HepG2 (cell line): ENCODE results near the gene MLNR. TPM values are rescaled to one million over a fixed set of nuclear protein-coding genes. Genes with fewer than 3 reads are reported as not detected.

ENCODE experiments used
- ATAC-seq: fragments of 200-7000 bp; cut with Tn5 transposase; 3 replicates; pipeline ENCODE4 v1.9.1; 2020; ENCODE audit warnings: mild to moderate bottlenecking, moderate library complexity
- BruUV-seq: library from RNA; stranded (reverse); fragments of 400-500 nt; replicated peaks from 2 replicates; lab custom pipeline; 2021; lab: Mats Ljungman, UMichigan
- CTCF ChIA-PET: fragments of 300-600 bp; formaldehyde crosslinking; extraction: SDS; loops from one replicate; lab custom pipeline; 2021; ENCODE audit warnings: low total read pairs, inconsistent platforms, low intra/inter-chr PET ratio; lab: Yijun Ruan, JAX
- POLR2A ChIA-PET: fragments of 350-600 bp; sonication (Branson Sonifier 250); formaldehyde crosslinking; loops from one replicate; lab custom pipeline; 2020; ENCODE audit warnings: antibody characterized with exemption, inconsistent platforms; lab: Yijun Ruan, JAX
- DNase-seq: peaks from one replicate; pipeline ENCODE4 v3.0.0-alpha.2; 2015; ENCODE audit warnings: low spot score
- FAIRE-seq: peaks from 3 replicates; lab custom pipeline; 2011; peaks lifted over from hg19 to GRCh38; lab: Jason Lieb, UNC
- H2AFZ ChIP-seq: one replicate; pipeline ENCODE4 v1.6.1; 2011; ENCODE audit warnings: low read length, inconsistent platforms
- H3K27ac ChIP-seq: fragments of 300-600 bp; 3 replicates; pipeline ENCODE4 v1.8.0; 2011; ENCODE audit warnings: mixed run types, mild to moderate bottlenecking, mixed read lengths, low read length, inconsistent platforms; ENCODE audit not compliant: insufficient read depth; ENCODE audit errors: extremely low read length
- H3K27me3 ChIP-seq, 2 experiments: fragments of 200-600 bp in 1 of 2; 2 replicates in 1 of 2; 3 replicates in 1 of 2; pipeline versions ENCODE4 v1.6.0 to v1.8.0; 2011; ENCODE audit warnings: low read length in 2 of 2, mild to moderate bottlenecking in 2 of 2, moderate library complexity in 2 of 2, inconsistent platforms in 1 of 2; ENCODE audit not compliant: insufficient read depth in 2 of 2, control insufficient read depth in 1 of 2
- H3K36me3 ChIP-seq, 2 experiments: fragments of 200-600 bp in 1 of 2; replicated peaks in 1 of 2; 2 replicates in 1 of 2; 3 replicates in 1 of 2; pipeline versions ENCODE4 v1.5.1 to v1.8.0; 2011; ENCODE audit warnings: low read length in 2 of 2, inconsistent platforms in 1 of 2; ENCODE audit not compliant: insufficient read depth in 2 of 2, control insufficient read depth in 1 of 2
- H3K4me1 ChIP-seq: 2 replicates; pipeline ENCODE4 v1.5.1; 2012; ENCODE audit warnings: low read length, inconsistent platforms; ENCODE audit not compliant: insufficient read depth
- H3K4me2 ChIP-seq: 2 replicates; pipeline ENCODE4 v1.6.0; 2011; ENCODE audit warnings: low read depth, low read length, inconsistent platforms
- H3K4me3 ChIP-seq, 3 experiments: fragments of 200-600 bp in 1 of 3; sonication (generic), shearing (Covaris generic) in 1 of 3; replicated peaks in 1 of 3; 2 replicates each; pipeline ENCODE4 v1.5.1; 2011 to 2016; ENCODE audit warnings: low read length in 3 of 3, inconsistent platforms in 2 of 3, low read depth in 2 of 3, mild to moderate bottlenecking in 2 of 3, control low read depth in 1 of 3, mixed read lengths in 1 of 3; ENCODE audit not compliant: insufficient read depth in 1 of 3
- H3K79me2 ChIP-seq: one replicate; pipeline ENCODE4 v1.6.1; 2011; ENCODE audit warnings: low read length, inconsistent platforms; ENCODE audit not compliant: insufficient read depth
- H3K9ac ChIP-seq: 2 replicates; pipeline ENCODE4 v1.6.0; 2011; ENCODE audit warnings: mild to moderate bottlenecking, low read depth, low read length, inconsistent platforms; ENCODE audit not compliant: insufficient read depth
- H3K9me3 ChIP-seq: 2 replicates; pipeline ENCODE4 v1.5.1; 2012; ENCODE audit warnings: mild to moderate bottlenecking, low read length
- H4K20me1 ChIP-seq: 2 replicates; pipeline ENCODE4 v1.6.0; 2011; ENCODE audit warnings: inconsistent platforms, mild to moderate bottlenecking, low read length, moderate library complexity; ENCODE audit not compliant: insufficient read depth
- EED ChIP-seq: sonication (generic); formaldehyde crosslinking; IDR thresholded peaks from 2 replicates; pipeline ENCODE4 v1.5.0; 2020; ENCODE audit warnings: mild to moderate bottlenecking, missing genetic modification reagents
- ETV5 ChIP-seq: IDR thresholded peaks from 2 replicates; pipeline ENCODE4 v1.6.1; 2018; ENCODE audit warnings: missing biosample characterization, missing genetic modification reagents, inconsistent platforms, borderline replicate concordance
- HNRNPH1 ChIP-seq: fragments of 200-400 bp; formaldehyde crosslinking; optimal IDR thresholded peaks from 2 replicates; pipeline ENCODE3; 2017; ENCODE audit warnings: mild to moderate bottlenecking, low read depth, low read length
- HNRNPLL ChIP-seq: fragments of 200-400 bp; formaldehyde crosslinking; IDR thresholded peaks from 2 replicates; pipeline ENCODE4 v1.6.1; 2017; ENCODE audit warnings: mild to moderate bottlenecking, low read depth, low read length; ENCODE audit not compliant: poor library complexity, severe bottlenecking
- KDM5B ChIP-seq: sonication (generic); formaldehyde crosslinking; IDR thresholded peaks from 2 replicates; pipeline ENCODE4 v1.4.0; 2020; ENCODE audit warnings: missing genetic modification reagents, mild to moderate bottlenecking, borderline replicate concordance
- KLF12 ChIP-seq: sonication (generic); formaldehyde crosslinking; IDR thresholded peaks from 2 replicates; pipeline ENCODE4 v1.4.0; 2020; ENCODE audit warnings: missing genetic modification reagents, borderline replicate concordance
- MAZ ChIP-seq, 2 experiments: sonication (generic) in 1 of 2; formaldehyde crosslinking in 1 of 2; IDR thresholded peaks; 2 replicates each; pipeline versions ENCODE4 v1.5.0 to v1.6.1; 2012 to 2020; ENCODE audit warnings: low read depth in 2 of 2, mild to moderate bottlenecking in 2 of 2, borderline replicate concordance in 1 of 2, improper control_type of control experiment in 1 of 2, low read length in 1 of 2, missing genetic modification reagents in 1 of 2, moderate library complexity in 1 of 2
- NONO ChIP-seq, 2 experiments: fragments of 450-650 bp in 1 of 2; sonication (generic) in 1 of 2; formaldehyde crosslinking in 1 of 2; IDR thresholded peaks in 1 of 2; conservative IDR thresholded peaks in 1 of 2; 2 replicates each; pipeline versions ENCODE4 v1.6.1 to v1.8.0; 2017 to 2022; ENCODE audit warnings: mild to moderate bottlenecking in 1 of 2, missing genetic modification reagents in 1 of 2, moderate library complexity in 1 of 2
- STAG1 ChIP-seq: sonication (generic); formaldehyde crosslinking; IDR thresholded peaks from 2 replicates; pipeline ENCODE4 v1.4.0; 2020; ENCODE audit warnings: missing genetic modification reagents
- TGIF2 ChIP-seq: IDR thresholded peaks from 2 replicates; pipeline ENCODE4 v1.6.1; 2016; ENCODE audit warnings: control low read depth, missing compliant biosample characterization
- ZNF383 ChIP-seq: sonication (generic); formaldehyde crosslinking; IDR thresholded peaks from 2 replicates; pipeline ENCODE4 v1.4.0; 2020; ENCODE audit warnings: missing genetic modification reagents, mild to moderate bottlenecking, borderline replicate concordance
- ZNF761 ChIP-seq: sonication (generic); formaldehyde crosslinking; conservative IDR thresholded peaks from 2 replicates; pipeline ENCODE4 v1.4.0; 2020; ENCODE audit warnings: mild to moderate bottlenecking, missing genetic modification reagents
- WGBS: methylation state at CpG from one replicate; pipeline ENCODE4 v1.1.6; 2017; ENCODE audit warnings: low lambda C conversion rate; 5-methylcytosine and 5-hydroxymethylcytosine counted together
- in situ Hi-C: cut with HindIII; loops from 2 replicates; pipeline ENCODE4 v1.10.0; 2017; ENCODE audit warnings: low pct_unique_long_range_greater_than_20kb; ENCODE audit not compliant: extremely low pct_ligation_motif_present
- intact Hi-C: fragments of 100-400 bp; cut with micrococcal nuclease; formaldehyde crosslinking; loops from one replicate; pipeline ENCODE4 v1.10.0; 2022; ENCODE audit not compliant: unreplicated experiment
- polyA plus RNA-seq, 8 experiments: library from polyadenylated mRNA; depleted of rRNA in 3 of 8; stranded (reverse) in 7 of 8; unstranded in 1 of 8; fragments of >200 nt; fragmentation: Illumina TruSeq in 4 of 8; extraction: Trizol in 4 of 8; gene quantifications; 2 replicates each; pipeline versions ENCODE4 v1.2.1 to v1.2.3, GENCODE V29; 2011 to 2016; ENCODE audit warnings: low read depth in 4 of 8, missing spikeins in 1 of 8, mixed read lengths in 1 of 8; ENCODE audit not compliant: insufficient read depth in 1 of 8
- total RNA-seq, 5 experiments: library from RNA; depleted of rRNA; stranded (reverse); fragments of >200 nt; fragmentation: Illumina TruSeq; extraction: Trizol; gene quantifications; 2 replicates each; pipeline ENCODE4 v1.2.3, GENCODE V29; 2016; ENCODE audit warnings: low read depth in 1 of 5
- TF ChIP-seq, protein P1 (sequence below): sonication (generic); formaldehyde crosslinking; IDR thresholded peaks from 2 replicates; pipeline ENCODE4 v1.5.0; 2020; ENCODE audit warnings: missing genetic modification reagents
- TF ChIP-seq, protein P2 (sequence below): sonication (generic); formaldehyde crosslinking; IDR thresholded peaks from 2 replicates; pipeline ENCODE4 v1.4.0; 2020; ENCODE audit warnings: missing genetic modification reagents
- TF ChIP-seq, protein P3 (sequence below): sonication (generic); formaldehyde crosslinking; IDR thresholded peaks from 2 replicates; pipeline ENCODE4 v1.5.0; 2020; ENCODE audit warnings: mild to moderate bottlenecking, missing genetic modification reagents

The MLNR gene
- total and polyA plus RNA-seq, 2 of the 13 experiments (the other 11 are each of a cell fraction or from before 2014, with no cell fraction given) = 0.46 TPM; not detected in 1

DNA sequence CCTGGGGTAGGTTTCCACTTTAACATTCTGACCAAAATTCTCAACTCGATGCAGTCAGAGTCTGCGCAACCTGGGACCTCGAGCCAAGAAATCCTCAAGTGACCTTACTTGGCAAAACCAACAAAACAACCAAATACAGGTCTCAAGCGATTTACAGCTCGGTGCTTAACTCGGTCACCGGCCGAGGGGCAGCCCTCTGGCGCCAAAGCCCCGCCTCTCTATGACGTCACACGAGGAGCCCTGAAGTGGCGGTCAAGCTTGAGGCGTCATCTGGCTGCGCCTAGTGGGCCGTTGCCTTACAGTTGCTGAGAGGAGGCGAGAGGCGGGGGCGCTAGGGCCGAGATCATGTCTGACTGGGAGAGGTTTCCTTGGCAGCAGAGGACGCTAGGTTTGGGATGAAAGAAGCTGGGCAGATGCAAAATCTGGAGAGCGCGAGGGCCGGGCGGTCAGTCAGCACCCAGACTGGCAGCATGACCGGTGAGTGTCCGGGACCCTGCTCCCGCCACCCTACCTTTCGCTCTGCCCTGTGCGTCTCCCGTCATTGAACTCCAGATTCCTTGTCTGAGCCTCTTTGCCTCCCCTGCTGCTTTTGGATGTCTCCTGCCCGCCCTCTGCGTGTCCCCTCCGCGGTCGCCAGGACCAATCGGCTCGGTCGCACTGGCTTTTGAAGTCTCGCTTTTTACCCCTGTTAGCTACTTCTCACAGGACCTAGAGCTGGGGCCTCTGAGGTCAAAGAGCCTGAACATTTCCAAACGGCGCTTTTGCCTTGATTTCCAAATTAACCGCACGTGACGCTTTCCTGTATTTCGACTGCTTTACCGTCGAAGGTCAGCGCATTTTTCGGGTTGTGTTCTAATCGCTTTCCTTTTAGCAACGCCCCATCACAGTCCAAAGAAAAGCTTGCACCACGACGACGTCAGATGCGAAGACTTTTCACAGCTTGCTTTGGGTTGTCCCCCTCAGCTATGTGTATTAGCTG lies 27.8 kb downstream of the MLNR start, which contains the start of gene CDADC1 (continued):
- TF ChIP-seq NONO (IDR thresholded peaks at IDR 0.05) = no peak
- peak; percentile 70 for TF ChIP-seq NONO (CRISPR knock-in tag; conservative IDR thresholded peaks at IDR 0.05)
- TF ChIP-seq KDM5B (CRISPR knock-in tag) = peak; percentile 67; the same call in 1 of the 2 replicates
- TF ChIP-seq, protein P1, sequence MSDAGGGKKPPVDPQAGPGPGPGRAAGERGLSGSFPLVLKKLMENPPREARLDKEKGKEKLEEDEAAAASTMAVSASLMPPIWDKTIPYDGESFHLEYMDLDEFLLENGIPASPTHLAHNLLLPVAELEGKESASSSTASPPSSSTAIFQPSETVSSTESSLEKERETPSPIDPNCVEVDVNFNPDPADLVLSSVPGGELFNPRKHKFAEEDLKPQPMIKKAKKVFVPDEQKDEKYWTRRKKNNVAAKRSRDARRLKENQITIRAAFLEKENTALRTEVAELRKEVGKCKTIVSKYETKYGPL (CRISPR knock-in tag) = no peak
- TF ChIP-seq MAZ (IDR thresholded peaks at IDR 0.05; ENCODE audit: borderline replicate concordance, low read depth, low read length) = peak; percentile 52; the same call in 1 of the 2 replicates
- no peak; the same call in 1 of the 2 replicates for TF ChIP-seq MAZ (CRISPR knock-in tag; IDR thresholded peaks at IDR 0.05; ENCODE audit: low read depth)

DNA sequence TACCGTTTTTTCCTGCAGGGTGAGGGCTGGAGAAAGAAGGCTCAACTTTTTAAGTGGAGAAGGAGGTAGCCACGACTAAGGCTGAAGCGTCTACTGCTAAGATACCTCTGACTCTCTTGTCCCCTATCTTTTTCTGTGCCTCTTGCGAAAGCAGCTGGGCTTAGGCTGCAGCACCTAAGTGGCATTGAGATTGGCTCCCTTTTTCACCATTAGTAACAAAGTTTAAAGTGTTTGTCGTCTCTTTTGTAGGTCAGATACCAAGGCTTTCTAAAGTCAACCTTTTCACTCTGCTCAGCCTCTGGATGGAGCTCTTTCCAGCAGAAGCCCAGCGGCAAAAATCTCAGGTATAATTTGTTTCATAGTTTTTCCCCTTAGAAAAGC lies 28.5 kb downstream of the MLNR start:
- BruUV-seq = no TSS peak
- Histone ChIP-seq H3K36me3 (peaks cover 2 to 7% of the 10 kb centered on the region in 2 experiments; a peak in 1 of 5 replicates), H3K27ac (peak overlapping the region; percentile 80), H3K4me3 (peak overlapping the region; percentile 85 to 99 (median 97)), H3K4me2 (peak overlapping the region; percentile 96), H3K27me3 (no peaks in the 10 kb centered on the region; a peak in 1 of 5 replicates), H3K9me3 (no peaks in the 10 kb centered on the region), H2AFZ (peak overlapping the region; percentile 73), H3K4me1 (peaks cover 18% of the 10 kb centered on the region), H4K20me1 (no peaks in the 10 kb centered on the region), H3K9ac (peak overlapping the region; percentile 88), H3K79me2 (peaks cover 7% of the 10 kb centered on the region)
- intact Hi-C loops (no loop called here), in situ Hi-C loops (no loop called here)
- 0% methylated on average over 6 of the region's 6 CpGs for WGBS
- FAIRE-seq (no peak), DNase-seq (peak; percentile 4), ATAC-seq (peak; percentile 49)
- ChIA-PET POLR2A (interaction anchor here (0.8 to 2.7 kb wide), 8 partner anchors 13 to 218 kb away, joined by 3 to 22 read pairs (median 4); partner anchors contain the start of gene CAB39L), CTCF (no interaction called here)
- TF ChIP-seq ETV5 (no peak), EED (CRISPR knock-in tag) (no peak), TGIF2 (CRISPR knock-in tag) (no peak), HNRNPLL (no peak), ZNF383 (CRISPR knock-in tag) (0 out of 2 replicates have a peak, but pooled peaks have one; percentile 57), STAG1 (CRISPR knock-in tag) (0 out of 2 replicates have a peak, but pooled peaks have one; percentile 8), HNRNPH1 (no peak), ZNF761 (CRISPR knock-in tag) (0 out of 2 replicates have a peak, but pooled peaks have one; percentile 47), KLF12 (no peak)
- TF ChIP-seq, protein P2, sequence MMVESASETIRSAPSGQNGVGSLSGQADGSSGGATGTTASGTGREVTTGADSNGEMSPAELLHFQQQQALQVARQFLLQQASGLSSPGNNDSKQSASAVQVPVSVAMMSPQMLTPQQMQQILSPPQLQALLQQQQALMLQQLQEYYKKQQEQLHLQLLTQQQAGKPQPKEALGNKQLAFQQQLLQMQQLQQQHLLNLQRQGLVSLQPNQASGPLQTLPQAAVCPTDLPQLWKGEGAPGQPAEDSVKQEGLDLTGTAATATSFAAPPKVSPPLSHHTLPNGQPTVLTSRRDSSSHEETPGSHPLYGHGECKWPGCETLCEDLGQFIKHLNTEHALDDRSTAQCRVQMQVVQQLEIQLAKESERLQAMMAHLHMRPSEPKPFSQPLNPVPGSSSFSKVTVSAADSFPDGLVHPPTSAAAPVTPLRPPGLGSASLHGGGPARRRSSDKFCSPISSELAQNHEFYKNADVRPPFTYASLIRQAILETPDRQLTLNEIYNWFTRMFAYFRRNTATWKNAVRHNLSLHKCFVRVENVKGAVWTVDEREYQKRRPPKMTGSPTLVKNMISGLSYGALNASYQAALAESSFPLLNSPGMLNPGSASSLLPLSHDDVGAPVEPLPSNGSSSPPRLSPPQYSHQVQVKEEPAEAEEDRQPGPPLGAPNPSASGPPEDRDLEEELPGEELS (CRISPR knock-in tag) = no peak
- TF ChIP-seq, protein P3, sequence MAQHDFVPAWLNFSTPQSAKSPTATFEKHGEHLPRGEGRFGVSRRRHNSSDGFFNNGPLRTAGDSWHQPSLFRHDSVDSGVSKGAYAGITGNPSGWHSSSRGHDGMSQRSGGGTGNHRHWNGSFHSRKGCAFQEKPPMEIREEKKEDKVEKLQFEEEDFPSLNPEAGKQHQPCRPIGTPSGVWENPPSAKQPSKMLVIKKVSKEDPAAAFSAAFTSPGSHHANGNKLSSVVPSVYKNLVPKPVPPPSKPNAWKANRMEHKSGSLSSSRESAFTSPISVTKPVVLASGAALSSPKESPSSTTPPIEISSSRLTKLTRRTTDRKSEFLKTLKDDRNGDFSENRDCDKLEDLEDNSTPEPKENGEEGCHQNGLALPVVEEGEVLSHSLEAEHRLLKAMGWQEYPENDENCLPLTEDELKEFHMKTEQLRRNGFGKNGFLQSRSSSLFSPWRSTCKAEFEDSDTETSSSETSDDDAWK (CRISPR knock-in tag) = no peak
